ENCODE data around the gene EEFSEC. TPM values are rescaled to one million over a fixed set of nuclear protein-coding genes. Genes with fewer than 3 reads are reported as not detected.

EEFSEC gene
- total RNA-seq, 3 donors from 2014 or later, result 13.9 to 28.2 (median 19.8) TPM

- DNase-seq (ENCODE audit: low spot score in 2 of 2), result no peak
- Histone ChIP-seq H3K4me3 (no peak overlapping the region), H3K27me3 (no peaks in the 10 kb centered on the region), H3K27ac (peak overlapping the region in 1 of 2 donors; percentile 21), H3K36me3 (no peaks in the 10 kb centered on the region), H3K9me3 (no peaks in the 10 kb centered on the region), H3K4me1 (peaks cover 0 to 1% of the 10 kb centered on the region in 2 donors)
- TF ChIP-seq CTCF (IDR thresholded peaks at IDR 0.05) (no peak), POLR2A (IDR thresholded peaks at IDR 0.05) (no peak), POLR2AphosphoS5 (IDR thresholded peaks at IDR 0.05) (no peak)
- intact Hi-C loops (cut with DNase I; ENCODE audit: low total_unique reads), result no loop called here
Observed at GRCh38 chr3:128275316-128276145, 122.2 kb downstream of the EEFSEC start.

GRCh38 chr3:128276146-128276435 lies 122.8 kb downstream of the EEFSEC start:
- Histone ChIP-seq H3K4me1 (peaks cover 0 to 3% of the 10 kb centered on the region in 2 donors), H3K27ac (no peak overlapping the region), H3K36me3 (no peaks in the 10 kb centered on the region), H3K9me3 (no peaks in the 10 kb centered on the region), H3K27me3 (no peaks in the 10 kb centered on the region), H3K4me3 (no peak overlapping the region)
- intact Hi-C loops (cut with DNase I; ENCODE audit: low total_unique reads), result no loop called here
- TF ChIP-seq CTCF (IDR thresholded peaks at IDR 0.05) (no peak), POLR2AphosphoS5 (IDR thresholded peaks at IDR 0.05) (no peak), POLR2A (IDR thresholded peaks at IDR 0.05) (no peak)
- no peak for DNase-seq (ENCODE audit: low spot score in 2 of 2)

GRCh38 chr3:128276577-128277183 lies 123.4 kb downstream of the EEFSEC start:
- H3K27ac ChIP-seq, result no peak overlapping the region
- no peak overlapping the region for H3K4me3 ChIP-seq
- DNase-seq (ENCODE audit: low spot score in 2 of 2), result no peak
- H3K27me3 ChIP-seq, result no peaks in the 10 kb centered on the region
- no peaks in the 10 kb centered on the region for H3K9me3 ChIP-seq
- TF ChIP-seq CTCF (IDR thresholded peaks at IDR 0.05) (no peak), POLR2AphosphoS5 (IDR thresholded peaks at IDR 0.05) (no peak), POLR2A (IDR thresholded peaks at IDR 0.05) (no peak)
- intact Hi-C loops (cut with DNase I; ENCODE audit: low total_unique reads), result no loop called here
- no peaks in the 10 kb centered on the region for H3K36me3 ChIP-seq
- H3K4me1 ChIP-seq, result peaks cover 0 to 3% of the 10 kb centered on the region in 2 donors

GRCh38 chr3:128277378-128278069 lies 124.2 kb downstream of the EEFSEC start:
- peaks cover 0 to 3% of the 10 kb centered on the region in 2 donors for H3K4me1 ChIP-seq
- no peak for DNase-seq (ENCODE audit: low spot score in 2 of 2)
- H3K4me3 ChIP-seq, result no peak overlapping the region
- H3K9me3 ChIP-seq, result no peaks in the 10 kb centered on the region
- intact Hi-C loops (cut with DNase I; ENCODE audit: low total_unique reads), result no loop called here
- no peaks in the 10 kb centered on the region for H3K36me3 ChIP-seq
- TF ChIP-seq POLR2AphosphoS5 (IDR thresholded peaks at IDR 0.05) (no peak), CTCF (IDR thresholded peaks at IDR 0.05) (no peak), POLR2A (IDR thresholded peaks at IDR 0.05) (no peak)
- H3K27me3 ChIP-seq, result no peaks in the 10 kb centered on the region
- no peak overlapping the region for H3K27ac ChIP-seq

GRCh38 chr3:128278130-128278529 lies 124.8 kb downstream of the EEFSEC start:
- intact Hi-C loops (cut with DNase I; ENCODE audit: low total_unique reads), result no loop called here
- Histone ChIP-seq H3K9me3 (no peaks in the 10 kb centered on the region), H3K27me3 (no peaks in the 10 kb centered on the region), H3K27ac (peak overlapping the region in 1 of 2 donors; percentile 12), H3K36me3 (no peaks in the 10 kb centered on the region), H3K4me1 (peaks cover 0 to 3% of the 10 kb centered on the region in 2 donors), H3K4me3 (no peak overlapping the region)
- no peak for DNase-seq (ENCODE audit: low spot score in 2 of 2)
- TF ChIP-seq POLR2AphosphoS5 (IDR thresholded peaks at IDR 0.05) (no peak), POLR2A (IDR thresholded peaks at IDR 0.05) (no peak), CTCF (IDR thresholded peaks at IDR 0.05) (no peak)

Data from breast epithelium (tissue), 4 donors.